BLaER1 (cell line): ENCODE results near the gene ATG101.

ENCODE experiments used
- H3K27ac ChIP-seq: shearing (Covaris generic); formaldehyde crosslinking; 2 replicates; pipeline ENCODE4 v1.8.1; 2022
- H3K27me3 ChIP-seq: shearing (Covaris generic); formaldehyde crosslinking; 2 replicates; pipeline ENCODE4 v1.8.1; 2022
- H3K36me3 ChIP-seq: shearing (Covaris generic); formaldehyde crosslinking; 2 replicates; pipeline ENCODE4 v1.8.1; 2022
- H3K4me1 ChIP-seq: shearing (Covaris generic); formaldehyde crosslinking; 2 replicates; pipeline ENCODE4 v1.8.1; 2022
- H3K4me2 ChIP-seq: shearing (Covaris generic); formaldehyde crosslinking; 2 replicates; pipeline ENCODE4 v1.8.1; 2022
- H3K4me3 ChIP-seq: shearing (Covaris generic); formaldehyde crosslinking; 2 replicates; pipeline ENCODE4 v1.8.1; 2022
- H3K9ac ChIP-seq: shearing (Covaris generic); formaldehyde crosslinking; 2 replicates; pipeline ENCODE4 v1.8.1; 2022
- H3K9me3 ChIP-seq: shearing (Covaris generic); formaldehyde crosslinking; 2 replicates; pipeline ENCODE4 v1.8.1; 2022
- H4K20me1 ChIP-seq: shearing (Covaris generic); formaldehyde crosslinking; 2 replicates; pipeline ENCODE4 v1.8.1; 2022
- Cebpa-rat ChIP-seq: shearing (Covaris generic); IDR thresholded peaks from 2 replicates; pipeline ENCODE4 v1.8.1; 2022

ATG101 gene

DNA sequence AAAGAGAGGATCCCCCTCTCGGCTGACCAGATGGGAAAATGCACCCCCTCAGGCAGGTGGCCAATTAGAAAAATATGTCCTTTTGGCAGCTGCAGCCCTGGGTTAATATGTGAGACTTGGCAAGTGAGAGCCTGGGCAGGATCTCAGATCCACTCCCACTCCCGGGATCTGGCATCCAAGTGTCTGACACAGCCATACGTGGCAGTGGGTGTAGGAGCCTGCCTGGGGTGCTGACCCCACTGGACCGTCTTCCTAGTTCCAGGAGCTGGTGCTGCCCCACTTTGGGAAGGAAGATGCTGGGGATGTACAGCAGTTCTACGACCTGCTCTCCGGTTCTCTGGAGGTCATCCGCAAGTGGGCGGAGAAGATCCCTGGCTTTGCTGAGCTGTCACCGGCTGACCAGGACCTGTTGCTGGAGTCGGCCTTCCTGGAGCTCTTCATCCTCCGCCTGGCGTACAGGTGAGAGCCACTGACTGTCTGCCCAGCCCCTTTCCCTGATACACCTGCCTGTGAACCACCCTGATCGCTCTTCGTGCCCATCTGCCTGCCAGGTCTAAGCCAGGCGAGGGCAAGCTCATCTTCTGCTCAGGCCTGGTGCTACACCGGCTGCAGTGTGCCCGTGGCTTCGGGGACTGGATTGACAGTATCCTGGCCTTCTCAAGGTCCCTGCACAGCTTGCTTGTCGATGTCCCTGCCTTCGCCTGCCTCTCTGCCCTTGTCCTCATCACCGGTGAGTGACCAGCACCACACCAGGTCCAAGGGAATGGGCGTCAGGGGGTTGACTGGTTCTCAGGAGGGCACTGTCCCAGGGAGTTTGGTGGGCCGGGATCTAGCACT, 12.8 kb upstream of the ATG101 start:
- Histone ChIP-seq H3K9ac (no peak overlapping the region), H3K4me1 (peaks cover 12% of the 10 kb centered on the region), H3K9me3 (no peaks in the 10 kb centered on the region), H3K27ac (no peak overlapping the region), H3K27me3 (no peaks in the 10 kb centered on the region), H3K4me3 (no peak overlapping the region), H3K4me2 (no peak overlapping the region), H4K20me1 (peaks cover 40% of the 10 kb centered on the region), H3K36me3 (peaks cover 69% of the 10 kb centered on the region)
- TF ChIP-seq Cebpa-rat, result no peak

GRCh38 chr12:52057638-52058576, 11.9 kb upstream of the ATG101 start:
- peaks cover 31% of the 10 kb centered on the region for H4K20me1 ChIP-seq
- no peak overlapping the region for H3K9ac ChIP-seq
- no peak for TF ChIP-seq Cebpa-rat

DNA sequence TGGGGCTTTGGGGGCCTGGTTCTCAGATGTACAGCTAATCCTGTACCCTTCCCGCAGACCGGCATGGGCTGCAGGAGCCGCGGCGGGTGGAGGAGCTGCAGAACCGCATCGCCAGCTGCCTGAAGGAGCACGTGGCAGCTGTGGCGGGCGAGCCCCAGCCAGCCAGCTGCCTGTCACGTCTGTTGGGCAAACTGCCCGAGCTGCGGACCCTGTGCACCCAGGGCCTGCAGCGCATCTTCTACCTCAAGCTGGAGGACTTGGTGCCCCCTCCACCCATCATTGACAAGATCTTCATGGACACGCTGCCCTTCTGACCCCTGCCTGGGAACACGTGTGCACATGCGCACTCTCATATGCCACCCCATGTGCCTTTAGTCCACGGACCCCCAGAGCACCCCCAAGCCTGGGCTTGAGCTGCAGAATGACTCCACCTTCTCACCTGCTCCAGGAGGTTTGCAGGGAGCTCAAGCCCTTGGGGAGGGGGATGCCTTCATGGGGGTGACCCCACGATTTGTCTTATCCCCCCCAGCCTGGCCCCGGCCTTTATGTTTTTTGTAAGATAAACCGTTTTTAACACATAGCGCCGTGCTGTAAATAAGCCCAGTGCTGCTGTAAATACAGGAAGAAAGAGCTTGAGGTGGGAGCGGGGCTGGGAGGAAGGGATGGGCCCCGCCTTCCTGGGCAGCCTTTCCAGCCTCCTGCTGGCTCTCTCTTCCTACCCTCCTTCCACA, 11.0 kb upstream of the ATG101 start:
- no peaks in the 10 kb centered on the region for H3K9me3 ChIP-seq
- H4K20me1 ChIP-seq, result peaks cover 22% of the 10 kb centered on the region
- H3K27ac ChIP-seq, result no peak overlapping the region
- no peak for TF ChIP-seq Cebpa-rat
- peaks cover 64% of the 10 kb centered on the region for H3K36me3 ChIP-seq
- H3K4me2 ChIP-seq, result no peak overlapping the region
- H3K9ac ChIP-seq, result no peak overlapping the region
- H3K4me3 ChIP-seq, result no peak overlapping the region
- H3K27me3 ChIP-seq, result no peaks in the 10 kb centered on the region
- H3K4me1 ChIP-seq, result no peaks in the 10 kb centered on the region

More at GRCh38 chr12:52057638-52058576, 11.9 kb upstream of the ATG101 start:
- Histone ChIP-seq H3K27me3 (no peaks in the 10 kb centered on the region), H3K4me2 (no peak overlapping the region), H3K4me3 (no peak overlapping the region), H3K9me3 (no peaks in the 10 kb centered on the region), H3K36me3 (peaks cover 69% of the 10 kb centered on the region), H3K4me1 (peaks cover 3% of the 10 kb centered on the region; the same call in 1 of the 2 replicates), H3K27ac (no peak overlapping the region)

GRCh38 chr12:52059582-52060497, 9.9 kb upstream of the ATG101 start:
- no peaks in the 10 kb centered on the region for H3K9me3 ChIP-seq
- H3K36me3 ChIP-seq, result peaks cover 54% of the 10 kb centered on the region
- 0 out of 2 replicates have a peak overlapping the region, but pooled peaks have one; percentile 13 for H3K27ac ChIP-seq
- no peaks in the 10 kb centered on the region for H3K27me3 ChIP-seq
- no peak overlapping the region for H3K4me3 ChIP-seq
- H4K20me1 ChIP-seq, result 0 out of 2 replicates have a peak, but pooled peaks cover 13% of the 10 kb centered on the region
- H3K4me2 ChIP-seq, result no peak overlapping the region
- no peaks in the 10 kb centered on the region for H3K4me1 ChIP-seq
- H3K9ac ChIP-seq, result no peak overlapping the region
- TF ChIP-seq Cebpa-rat, result no peak

DNA sequence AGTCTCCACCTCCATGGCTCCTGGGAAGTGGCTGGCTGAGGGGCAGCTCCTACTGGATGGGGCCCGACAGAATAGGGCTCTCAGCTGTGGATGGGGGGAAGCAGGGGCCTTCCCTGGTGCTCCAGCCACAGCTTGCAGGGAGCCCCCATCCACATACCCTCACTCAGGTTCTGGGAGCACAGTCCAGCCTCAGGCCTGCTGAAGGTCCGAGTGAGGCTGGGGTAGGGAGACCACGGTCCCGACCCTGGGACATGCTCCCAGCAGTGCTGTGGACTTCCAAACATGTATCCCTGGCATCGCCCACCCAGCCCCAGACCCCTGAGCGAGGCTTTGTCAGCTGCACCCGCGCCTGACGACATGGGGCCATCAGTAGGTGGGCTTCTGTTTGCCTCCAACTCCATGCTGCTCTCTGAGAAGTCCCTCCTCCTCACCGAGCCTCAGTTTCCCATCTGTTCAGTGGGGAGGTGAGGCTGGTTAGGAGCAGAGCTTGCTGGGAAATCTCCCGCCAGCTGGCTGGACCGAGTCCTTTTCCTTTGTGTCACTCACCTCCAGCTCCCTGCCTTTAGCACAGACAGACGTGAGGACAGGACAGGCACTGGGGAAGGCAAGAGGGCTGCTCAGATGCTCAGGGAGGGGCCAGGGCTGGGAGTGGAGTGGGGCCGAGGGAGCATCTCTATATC, 9.1 kb upstream of the ATG101 start:
- Histone ChIP-seq H3K4me3 (no peak overlapping the region), H3K4me1 (no peaks in the 10 kb centered on the region), H3K4me2 (no peak overlapping the region), H3K27me3 (no peaks in the 10 kb centered on the region), H3K9me3 (no peaks in the 10 kb centered on the region), H3K9ac (0 out of 2 replicates have a peak overlapping the region, but pooled peaks have one; percentile 15), H4K20me1 (0 out of 2 replicates have a peak, but pooled peaks cover 6% of the 10 kb centered on the region), H3K36me3 (peaks cover 46% of the 10 kb centered on the region), H3K27ac (0 out of 2 replicates have a peak overlapping the region, but pooled peaks have one; percentile 13)
- no peak for TF ChIP-seq Cebpa-rat

- no peak overlapping the region for H3K9ac ChIP-seq
- H3K4me3 ChIP-seq, result no peak overlapping the region
- no peak overlapping the region for H3K4me2 ChIP-seq
- no peak for TF ChIP-seq Cebpa-rat
- peaks cover 39% of the 10 kb centered on the region for H3K36me3 ChIP-seq
- peaks cover 5% of the 10 kb centered on the region for H3K4me1 ChIP-seq
- H3K9me3 ChIP-seq, result no peaks in the 10 kb centered on the region
- H3K27ac ChIP-seq, result no peak overlapping the region
- no peaks in the 10 kb centered on the region for H3K27me3 ChIP-seq
- H4K20me1 ChIP-seq, result 0 out of 2 replicates have a peak, but pooled peaks cover 6% of the 10 kb centered on the region
Observed at GRCh38 chr12:52061470-52062166, 8.2 kb upstream of the ATG101 start.

DNA sequence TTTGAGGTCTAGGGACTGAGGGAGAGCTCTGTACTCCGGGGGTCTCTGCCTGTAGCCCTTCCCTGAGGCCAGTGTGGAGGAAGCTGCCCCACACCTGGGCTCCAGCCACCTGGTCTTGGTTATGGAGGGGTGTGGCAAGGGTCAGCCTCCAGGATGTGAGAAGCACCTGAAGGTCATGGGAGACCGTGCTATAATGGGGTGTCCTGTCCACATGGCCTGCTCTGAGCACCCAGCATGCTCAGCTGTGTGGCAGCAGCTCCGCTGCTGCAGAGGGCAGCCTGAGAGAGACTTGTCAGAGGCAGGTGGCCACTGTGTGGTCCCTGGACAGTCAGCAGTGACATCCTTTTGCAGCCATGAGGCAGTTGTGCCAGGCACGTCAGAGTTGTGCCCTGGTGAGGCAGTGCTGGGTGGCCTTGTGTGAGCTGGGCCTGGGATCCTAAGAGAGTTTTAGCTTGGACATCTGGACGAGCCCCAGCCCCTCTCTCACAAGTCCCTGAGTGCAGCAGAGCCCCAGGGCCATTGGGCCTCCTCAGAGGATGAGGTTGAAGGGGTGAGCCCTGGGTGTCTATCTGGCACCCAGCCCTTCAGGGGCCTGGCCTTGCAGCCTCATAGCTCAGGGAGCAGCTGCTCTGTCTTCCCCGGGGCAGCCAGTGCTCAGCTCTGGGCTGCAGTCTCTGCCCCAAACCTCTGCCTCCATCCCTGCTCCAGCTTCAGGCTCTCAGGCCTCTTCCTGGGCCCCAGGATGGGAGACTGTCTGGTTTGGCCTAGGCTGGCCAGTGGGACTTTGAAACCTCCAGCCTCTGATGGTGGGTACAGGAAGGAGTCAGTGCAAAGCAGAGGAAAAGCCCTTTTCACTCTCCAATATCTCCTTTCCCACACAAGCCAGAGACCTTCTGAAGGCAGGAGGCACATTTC, 7.4 kb upstream of the ATG101 start:
- H3K36me3 ChIP-seq, result peaks cover 31% of the 10 kb centered on the region
- TF ChIP-seq Cebpa-rat, result no peak
- 0 out of 2 replicates have a peak overlapping the region, but pooled peaks have one; percentile 24 for H3K9ac ChIP-seq
- H3K27me3 ChIP-seq, result no peaks in the 10 kb centered on the region
- no peaks in the 10 kb centered on the region for H3K9me3 ChIP-seq
- no peak overlapping the region for H3K27ac ChIP-seq
- peaks cover 11% of the 10 kb centered on the region for H3K4me1 ChIP-seq
- H4K20me1 ChIP-seq, result 0 out of 2 replicates have a peak, but pooled peaks cover 1% of the 10 kb centered on the region
- H3K4me2 ChIP-seq, result no peak overlapping the region
- H3K4me3 ChIP-seq, result no peak overlapping the region
